Ovary (tissue), 3 donors: ENCODE measurements around the gene ASMTL.

Experiments used
- POLR2A ChIP-seq: fragments of 450-650 bp; IDR thresholded peaks from one replicate; pipeline ENCODE4 v1.6.1; 2017; ENCODE audit warnings: antibody characterized with exemption, mild to moderate bottlenecking, moderate library complexity
- TF ChIP-seq, protein P1 (sequence below), 3 donors: fragments of 450-650 bp in 2 of 3; fragments of 200-600 bp in 1 of 3; IDR thresholded peaks; one replicate each; pipeline versions ENCODE4 v1.5.1 to v1.8.0; 2016 to 2022; ENCODE audit warnings: antibody characterized with exemption in 3 of 3, mild to moderate bottlenecking in 1 of 3
- donor health status: DM: no; HTN: no; CAD: no.

DNA sequence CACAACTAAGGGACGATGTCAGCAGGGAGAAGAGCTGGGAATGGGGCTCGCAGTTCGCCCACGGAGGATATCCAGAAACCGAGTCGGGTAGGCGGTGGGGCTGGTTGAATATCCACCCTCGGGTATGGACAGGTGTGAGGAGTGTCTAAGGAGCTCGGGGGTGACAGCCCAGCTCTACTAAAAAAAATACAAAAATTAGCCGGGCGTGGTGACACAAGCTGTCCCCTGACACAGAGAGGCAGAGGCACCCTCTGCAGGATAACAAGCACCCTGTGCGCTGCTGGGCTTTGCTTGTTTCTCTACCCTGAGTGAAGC, 12.2 kb upstream of the ASMTL start:
- TF ChIP-seq, protein P1, sequence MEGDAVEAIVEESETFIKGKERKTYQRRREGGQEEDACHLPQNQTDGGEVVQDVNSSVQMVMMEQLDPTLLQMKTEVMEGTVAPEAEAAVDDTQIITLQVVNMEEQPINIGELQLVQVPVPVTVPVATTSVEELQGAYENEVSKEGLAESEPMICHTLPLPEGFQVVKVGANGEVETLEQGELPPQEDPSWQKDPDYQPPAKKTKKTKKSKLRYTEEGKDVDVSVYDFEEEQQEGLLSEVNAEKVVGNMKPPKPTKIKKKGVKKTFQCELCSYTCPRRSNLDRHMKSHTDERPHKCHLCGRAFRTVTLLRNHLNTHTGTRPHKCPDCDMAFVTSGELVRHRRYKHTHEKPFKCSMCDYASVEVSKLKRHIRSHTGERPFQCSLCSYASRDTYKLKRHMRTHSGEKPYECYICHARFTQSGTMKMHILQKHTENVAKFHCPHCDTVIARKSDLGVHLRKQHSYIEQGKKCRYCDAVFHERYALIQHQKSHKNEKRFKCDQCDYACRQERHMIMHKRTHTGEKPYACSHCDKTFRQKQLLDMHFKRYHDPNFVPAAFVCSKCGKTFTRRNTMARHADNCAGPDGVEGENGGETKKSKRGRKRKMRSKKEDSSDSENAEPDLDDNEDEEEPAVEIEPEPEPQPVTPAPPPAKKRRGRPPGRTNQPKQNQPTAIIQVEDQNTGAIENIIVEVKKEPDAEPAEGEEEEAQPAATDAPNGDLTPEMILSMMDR (IDR thresholded peaks at IDR 0.05): no peak
- TF ChIP-seq POLR2A: no peak
